ENCODE results near the gene SEPTIN3.

Gene SEPTIN3, protein sequence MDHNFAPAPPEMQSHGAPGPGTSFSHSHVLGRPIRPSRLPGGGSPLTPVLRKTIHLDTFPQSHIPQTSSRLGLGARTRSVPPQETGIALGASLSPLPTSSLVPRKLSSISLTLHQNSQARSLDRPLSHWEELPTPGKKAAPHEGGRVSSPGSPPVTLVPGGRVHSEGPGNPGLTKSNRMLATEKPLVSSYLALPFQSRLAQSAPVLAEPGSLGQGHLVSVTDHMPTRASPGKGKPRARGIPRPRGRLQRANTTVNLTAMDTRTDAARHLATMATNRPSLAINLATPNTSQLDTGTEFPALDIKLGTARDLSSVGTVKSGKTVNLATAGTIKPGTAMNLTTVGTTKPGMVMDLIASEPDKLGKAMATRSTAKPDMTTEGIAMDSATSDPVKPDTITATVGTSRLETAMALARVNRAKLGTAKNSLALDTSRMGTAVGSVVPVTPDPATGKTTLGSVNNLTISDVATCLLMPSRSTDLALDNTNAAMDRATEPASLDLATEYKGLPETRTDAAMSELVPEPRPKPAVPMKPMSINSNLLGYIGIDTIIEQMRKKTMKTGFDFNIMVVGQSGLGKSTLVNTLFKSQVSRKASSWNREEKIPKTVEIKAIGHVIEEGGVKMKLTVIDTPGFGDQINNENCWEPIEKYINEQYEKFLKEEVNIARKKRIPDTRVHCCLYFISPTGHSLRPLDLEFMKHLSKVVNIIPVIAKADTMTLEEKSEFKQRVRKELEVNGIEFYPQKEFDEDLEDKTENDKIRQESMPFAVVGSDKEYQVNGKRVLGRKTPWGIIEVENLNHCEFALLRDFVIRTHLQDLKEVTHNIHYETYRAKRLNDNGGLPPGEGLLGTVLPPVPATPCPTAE
- total RNA-seq = 0.52 to 0.78 reads per million in 2 experiments

GRCh38 chr22:41969110-41969646, at the start of gene SEPTIN3:
Gene SEPTIN3, plus strand, starts transcription at chr22:41969443. Its CDS starts 2,050 bp downstream, at chr22:41971493.
- no peak for DNase-seq (ENCODE audit: low read depth)

- no peak for DNase-seq (ENCODE audit: low read depth)
Measured at GRCh38 chr22:41920271-41920976, 48.8 kb upstream of the SEPTIN3 start.

DNA sequence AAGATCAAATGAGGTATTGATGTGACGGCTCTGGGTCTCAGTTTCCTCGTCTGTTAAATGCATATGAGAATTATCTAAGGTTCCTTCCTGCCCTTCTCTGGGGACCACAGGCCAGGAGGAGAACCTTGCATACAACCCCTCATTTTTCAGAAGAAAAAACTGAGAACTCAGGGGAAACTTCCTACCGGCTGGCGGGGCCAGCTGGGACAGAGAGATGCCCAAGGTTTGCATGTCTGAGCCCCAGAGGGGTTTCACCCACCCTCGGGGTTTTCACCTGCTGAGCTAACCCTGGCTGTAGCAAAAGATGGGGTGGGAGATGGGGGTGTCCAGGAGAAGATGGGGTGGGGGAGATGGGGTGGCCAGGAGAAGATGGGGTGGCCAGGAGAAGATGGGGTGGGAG, 46.9 kb upstream of the SEPTIN3 start:
- no peak for DNase-seq (ENCODE audit: low read depth)

DNA sequence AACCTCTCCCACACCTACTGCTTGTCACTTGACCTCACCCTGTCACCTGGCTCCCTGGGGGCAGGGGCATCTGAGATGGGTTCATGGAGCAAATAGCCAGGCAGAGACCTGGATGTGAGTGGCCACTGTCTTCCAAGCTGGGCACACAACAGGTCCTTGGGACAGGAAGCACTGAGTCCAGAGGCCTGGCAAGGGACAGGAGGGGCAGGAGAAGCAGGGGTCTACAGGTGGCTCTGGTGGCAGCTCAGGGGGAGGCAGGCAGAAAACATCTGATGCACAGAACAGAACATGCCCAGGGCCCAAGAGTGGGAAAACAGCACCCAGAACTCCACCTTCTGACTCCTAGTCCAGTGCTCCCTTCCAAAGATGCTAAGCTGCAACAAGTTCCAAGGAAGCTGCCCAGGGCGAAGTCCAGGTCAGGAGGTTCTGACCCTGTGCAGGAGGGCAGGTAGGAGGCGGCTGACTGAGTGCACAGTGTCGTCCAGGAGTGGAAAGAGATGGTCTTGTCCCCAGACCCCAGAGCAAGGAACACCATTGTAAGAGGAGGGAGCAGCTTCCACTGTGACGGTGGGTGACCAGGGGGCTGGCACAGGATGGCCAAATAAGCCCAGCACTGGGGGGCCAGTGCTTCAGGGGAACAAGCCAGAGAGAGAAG, 46.2 kb upstream of the SEPTIN3 start:
- no peak for DNase-seq (ENCODE audit: low read depth)

DNA sequence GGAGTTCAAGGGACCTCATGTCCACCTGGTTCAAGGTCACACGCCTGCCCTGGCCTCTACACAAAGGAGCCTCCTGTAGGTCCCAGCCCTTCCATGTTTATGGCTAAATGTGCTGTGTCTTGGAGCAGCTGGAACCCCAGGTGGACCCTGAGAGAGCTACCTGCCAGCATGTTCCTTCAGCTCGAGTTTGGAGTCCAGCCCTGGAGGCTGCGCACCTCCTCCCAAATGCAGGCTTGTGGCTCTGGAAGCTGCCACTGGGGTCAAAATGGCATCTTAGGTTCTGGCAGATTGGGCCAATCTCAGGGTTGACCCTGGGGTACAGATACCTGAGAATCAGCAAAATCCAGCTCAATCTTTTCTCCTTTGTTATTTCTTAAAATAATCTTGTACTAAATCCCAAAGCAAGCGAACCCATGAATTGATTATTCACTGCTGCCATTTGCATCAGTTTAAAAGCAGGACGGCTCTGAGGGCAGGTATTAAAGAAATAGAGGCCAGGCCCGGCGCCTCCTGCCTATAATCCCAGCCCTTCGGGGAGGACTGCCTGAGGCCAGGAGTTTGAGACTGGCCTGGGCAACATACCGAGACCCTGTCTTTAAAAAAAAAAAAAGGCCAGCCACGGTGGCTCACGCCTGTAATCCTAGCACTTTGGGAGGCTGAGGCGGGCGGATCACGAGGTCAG, 45.5 kb upstream of the SEPTIN3 start:
- no peak for DNase-seq (ENCODE audit: low read depth)

DNA sequence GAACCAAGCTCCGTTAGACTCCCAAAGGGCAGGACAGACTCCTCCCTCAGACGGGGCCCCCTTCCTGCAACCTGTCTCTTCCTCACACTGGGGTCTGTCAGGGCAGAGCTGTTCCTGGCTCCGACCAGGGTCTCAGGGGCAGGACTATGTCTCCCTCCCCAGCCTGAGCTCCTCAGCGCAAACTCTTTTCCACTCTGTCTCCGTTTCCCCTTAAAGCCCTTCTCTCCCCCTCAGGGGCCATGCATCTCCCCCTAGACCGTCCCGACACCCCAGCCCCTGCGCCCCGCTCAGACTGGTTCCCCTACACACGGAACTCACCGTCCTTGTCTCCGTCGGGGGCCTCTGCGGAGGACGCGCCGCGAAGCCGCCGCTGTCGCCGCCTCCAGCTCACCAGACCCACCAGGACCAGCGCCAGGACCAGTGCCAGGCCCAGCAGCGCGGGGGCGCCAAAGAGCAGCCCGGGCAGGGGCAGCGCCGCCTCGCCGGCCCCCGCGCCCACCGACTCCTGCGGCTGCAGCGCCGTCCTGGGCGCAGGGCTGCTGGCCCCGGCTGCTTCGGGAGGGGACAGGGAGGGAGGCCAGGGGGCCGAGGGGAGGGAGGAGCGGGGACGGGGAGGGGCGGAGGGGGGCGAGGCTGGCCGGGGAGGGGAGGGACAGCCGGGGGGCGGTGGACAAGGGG, 43.3 kb upstream of the SEPTIN3 start:
- peak; percentile 73 for DNase-seq (ENCODE audit: low read depth)

DNA sequence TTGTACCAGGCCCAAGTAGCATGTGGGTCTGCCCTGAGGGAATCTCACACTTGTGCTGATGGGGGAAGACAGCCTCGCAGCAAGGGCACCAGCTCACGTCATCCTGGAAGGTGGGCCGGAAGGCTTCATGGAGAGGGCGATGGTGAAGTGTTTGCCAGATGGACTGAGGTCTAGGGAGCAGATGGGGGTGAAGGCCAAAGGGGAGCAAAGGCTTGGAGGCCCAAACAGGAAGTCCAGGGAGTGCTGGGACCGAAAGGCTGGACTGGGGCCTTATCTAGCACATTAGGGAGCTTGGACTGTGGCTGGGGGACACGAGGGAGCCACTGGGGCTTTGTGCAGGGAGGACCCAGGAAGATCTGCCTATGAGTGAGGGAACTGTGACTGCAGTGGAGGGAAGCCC, 41.4 kb upstream of the SEPTIN3 start:
- DNase-seq (ENCODE audit: low read depth) = no peak

DNA sequence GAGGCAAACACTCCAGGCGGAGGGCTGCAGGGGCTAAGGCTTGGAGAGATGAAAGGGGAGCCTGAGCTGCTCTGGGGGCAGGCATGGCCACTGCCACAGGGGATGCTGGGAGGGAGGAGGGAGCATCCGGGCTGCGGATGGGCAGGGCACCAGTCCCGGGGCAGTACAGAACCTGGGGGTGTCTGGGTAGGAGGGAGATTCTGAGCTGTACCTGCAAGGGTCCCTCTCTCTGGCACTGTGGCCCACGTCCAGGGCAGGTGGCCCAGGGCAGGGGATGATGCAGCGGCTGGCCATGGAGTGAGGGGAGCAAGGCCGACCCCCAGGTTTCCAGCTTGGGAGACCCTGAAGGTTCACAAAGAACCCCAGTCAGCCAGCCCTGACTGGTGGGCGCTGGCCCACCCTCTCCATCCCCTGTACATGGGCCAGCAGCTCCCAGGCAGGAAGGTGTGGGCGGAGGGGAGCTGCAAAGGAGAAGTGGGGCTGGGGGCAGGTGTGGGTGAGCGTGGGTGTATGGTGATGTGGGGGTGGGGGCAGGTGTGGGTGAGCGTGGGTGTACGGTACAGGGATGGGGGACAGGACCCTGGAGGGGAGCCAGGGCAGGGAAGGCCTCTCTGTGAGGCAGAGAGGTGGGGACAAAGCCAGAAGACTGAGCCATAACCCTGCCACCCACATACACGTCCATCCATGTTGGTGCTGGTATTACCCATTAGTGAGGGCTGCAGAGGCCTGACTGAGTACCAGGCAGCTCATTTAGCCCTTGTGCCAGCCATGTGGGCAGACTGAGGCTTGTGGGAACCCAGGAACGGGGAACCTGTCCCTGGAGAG, 40.4 kb upstream of the SEPTIN3 start:
- no peak for DNase-seq (ENCODE audit: low read depth)

- DNase-seq (ENCODE audit: low read depth) = no peak
Measured at GRCh38 chr22:41929418-41929810, 39.8 kb upstream of the SEPTIN3 start.

GRCh38 chr22:41931701-41932269, 37.5 kb upstream of the SEPTIN3 start:
- no peak for DNase-seq (ENCODE audit: low read depth)

DNA sequence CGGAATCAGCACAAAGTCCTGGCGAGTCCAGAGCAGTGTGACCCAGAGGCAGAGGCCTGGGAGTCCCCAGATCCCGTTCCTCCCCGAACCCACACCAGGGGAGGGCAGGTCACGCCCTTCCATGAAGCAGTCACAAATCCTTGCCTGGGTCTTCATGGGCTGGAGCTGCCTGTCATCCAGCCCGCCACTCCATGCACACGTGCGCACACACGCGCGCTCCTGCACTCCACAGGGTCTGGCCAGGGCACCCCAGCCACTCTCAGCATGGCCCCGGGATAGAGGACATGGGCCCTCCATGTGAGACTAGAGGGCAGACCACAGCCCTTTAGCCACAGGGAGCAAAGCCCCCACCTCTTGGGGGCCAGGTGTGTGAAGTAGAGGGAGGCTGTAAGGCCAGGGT, 36.9 kb upstream of the SEPTIN3 start:
- DNase-seq (ENCODE audit: low read depth) = no peak

DNA sequence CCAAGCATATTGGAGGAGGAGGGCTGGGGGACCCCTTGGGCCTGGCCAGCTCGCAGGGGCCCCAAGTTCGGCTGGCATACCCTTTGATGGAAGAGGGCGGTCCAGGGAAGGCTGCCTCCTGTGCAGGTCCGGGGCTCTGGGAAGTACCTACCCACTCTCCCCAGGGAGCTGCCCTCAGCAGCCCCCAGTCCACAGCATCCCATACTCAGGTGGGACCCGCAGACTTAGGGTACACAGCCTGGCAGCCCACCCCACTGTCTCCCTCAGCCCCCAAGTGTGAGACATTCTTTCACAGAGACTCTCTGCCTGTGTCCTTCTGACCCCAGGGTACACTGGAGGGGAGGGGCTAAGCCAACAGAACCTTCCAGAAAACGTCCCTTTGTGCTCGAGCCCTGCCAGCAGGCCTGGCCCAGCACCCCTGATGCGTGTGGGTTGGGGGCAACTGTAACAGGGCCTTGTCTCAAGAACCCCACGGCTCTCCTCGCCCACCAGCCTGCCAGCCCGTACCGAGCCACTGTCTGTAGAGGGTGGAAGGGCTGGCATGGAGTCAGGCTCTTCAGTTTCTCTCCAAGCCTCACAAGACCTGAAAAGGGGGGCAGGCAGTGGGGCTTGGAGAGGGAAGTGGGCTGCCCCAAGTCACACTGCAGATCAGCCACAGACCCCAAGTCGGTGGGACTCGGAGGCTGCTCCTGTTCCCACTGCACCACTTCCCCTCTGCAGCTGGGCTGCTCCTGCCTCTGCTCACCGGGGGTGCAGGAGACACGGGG, 35.6 kb upstream of the SEPTIN3 start:
- no peak for DNase-seq (ENCODE audit: low read depth)

DNA sequence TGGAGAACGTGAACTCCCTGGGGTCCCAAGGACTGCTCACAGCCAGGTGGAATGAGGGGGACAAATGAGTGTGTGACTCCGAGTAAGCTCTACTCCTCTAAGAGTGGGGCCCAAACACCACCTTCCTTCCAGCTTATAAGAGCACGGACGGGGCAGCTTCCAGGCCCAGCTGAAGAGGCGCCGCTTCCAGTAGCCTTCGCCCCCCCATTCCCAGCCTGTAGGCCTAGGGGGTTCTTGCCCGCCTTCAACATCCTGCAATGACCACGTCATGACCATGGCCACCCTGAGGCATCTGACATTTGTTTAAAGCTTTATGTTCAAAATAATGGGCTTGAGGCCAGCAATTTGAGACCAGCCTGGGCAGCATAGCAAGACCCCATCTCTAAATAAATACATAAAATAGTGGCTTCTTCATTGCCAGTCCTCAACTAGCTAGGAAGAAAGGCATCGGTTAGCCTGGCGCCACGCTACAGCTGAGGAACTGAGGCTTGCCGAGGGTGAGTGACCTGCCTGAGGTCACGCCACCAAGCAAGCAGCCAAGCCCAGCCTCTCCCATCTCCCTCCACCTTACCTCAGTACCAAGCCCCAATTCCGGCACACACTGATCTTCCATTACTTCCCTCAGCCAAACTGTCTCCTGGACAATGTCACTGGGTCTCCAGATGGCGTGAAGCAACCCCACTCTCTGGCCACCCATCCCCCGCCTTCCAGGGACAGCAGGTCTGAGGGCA, 34.8 kb upstream of the SEPTIN3 start:
- no peak for DNase-seq (ENCODE audit: low read depth)

DNA sequence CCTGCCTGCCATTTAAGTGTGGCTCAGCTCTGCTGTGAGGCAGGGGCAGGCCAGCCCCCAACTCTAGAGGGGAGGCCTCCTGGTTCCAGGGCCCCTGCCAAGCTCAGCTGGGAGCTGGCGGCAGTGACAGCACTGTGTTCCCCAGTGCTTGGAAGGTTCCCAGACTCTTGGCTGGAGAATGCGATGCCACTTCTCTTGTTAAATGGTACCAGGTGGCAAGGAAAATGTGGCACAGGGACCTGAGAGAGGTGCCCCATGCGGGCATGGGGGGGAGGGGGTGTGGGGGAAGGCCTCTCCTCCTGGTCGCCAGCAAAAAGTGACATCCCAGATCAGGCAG, 34.3 kb upstream of the SEPTIN3 start:
- DNase-seq (ENCODE audit: low read depth) = no peak

DNA sequence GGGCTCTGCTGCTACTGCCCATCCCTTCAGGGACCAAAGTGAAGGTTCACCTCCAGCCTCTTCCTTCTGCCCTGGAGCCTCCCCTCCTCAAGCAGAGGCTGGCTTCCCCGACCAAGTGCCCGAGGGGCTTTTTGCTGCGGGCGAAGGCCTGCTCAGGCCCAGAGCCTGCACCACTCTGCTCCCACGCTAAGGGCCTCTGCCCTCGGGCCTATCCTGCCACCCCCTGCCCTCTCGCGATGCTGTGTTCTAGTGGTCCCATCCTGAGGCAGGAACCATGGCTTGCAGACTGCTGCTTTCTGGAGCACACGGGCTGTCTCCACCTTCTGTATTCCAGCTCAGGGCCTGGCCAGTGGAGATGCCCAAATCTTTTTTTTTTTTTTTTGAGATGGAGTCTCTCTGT, 33.7 kb upstream of the SEPTIN3 start:
- no peak for DNase-seq (ENCODE audit: low read depth)

- DNase-seq (ENCODE audit: low read depth) = no peak
Measured at GRCh38 chr22:41936894-41937169, 32.4 kb upstream of the SEPTIN3 start.

DNA sequence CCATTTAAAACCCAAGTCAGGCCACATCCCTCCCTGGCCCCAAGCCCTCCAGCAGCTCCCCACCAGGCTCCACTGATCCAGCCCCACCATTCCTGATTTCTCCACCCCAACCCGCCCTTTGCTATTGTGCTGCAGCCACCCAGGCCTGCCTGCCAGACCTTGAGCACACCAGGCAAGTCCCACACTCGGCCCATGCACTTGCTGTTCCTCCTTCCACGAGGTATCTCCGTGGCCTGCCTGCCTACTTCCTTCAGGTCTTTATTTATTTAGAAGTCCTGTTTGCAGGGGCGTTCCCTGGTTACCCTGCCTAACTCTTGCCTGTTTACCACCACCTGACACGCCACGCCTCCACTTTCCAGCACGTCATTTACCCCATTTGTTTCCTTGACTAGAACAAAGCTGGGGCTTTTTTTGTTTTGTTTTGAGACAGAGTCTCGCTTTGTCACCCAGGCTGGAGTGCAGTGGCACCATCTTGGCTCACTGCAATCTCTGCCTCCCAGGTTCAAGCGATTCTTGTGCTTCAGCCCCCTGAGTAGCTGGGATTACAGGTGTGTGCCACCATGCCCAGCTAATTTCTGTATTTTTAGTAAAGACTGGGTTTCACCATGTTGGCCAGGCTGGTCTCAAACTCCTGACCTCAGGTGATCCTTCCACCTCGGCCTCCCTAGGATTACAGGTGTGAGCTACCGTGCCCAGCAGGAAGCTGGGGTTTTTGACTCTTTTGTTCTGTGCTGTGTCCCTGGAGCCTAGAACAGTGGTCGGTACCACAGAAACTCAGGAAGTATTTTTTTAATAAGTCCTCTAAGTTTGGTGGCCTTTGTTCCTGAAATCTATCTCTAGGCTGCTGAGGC, 29.0 kb upstream of the SEPTIN3 start:
- DNase-seq (ENCODE audit: low read depth) = peak; percentile 97
